HepG2 (cell line): ENCODE measurements around the gene EMP2. TPM values are rescaled to one million over a fixed set of nuclear protein-coding genes. Genes with fewer than 3 reads are reported as not detected.
A peak's percentile ranks its signal among the peaks of the same experiment; 100 is the strongest.

ENCODE experiments used
- ARNT2 ChIP-seq: sonication (generic); formaldehyde crosslinking; IDR thresholded peaks from 2 replicates; pipeline ENCODE4 v1.8.0; 2022; ENCODE audit warnings: mild to moderate bottlenecking, low read depth, missing genetic modification reagents, moderate library complexity
- CEBPB ChIP-seq: IDR thresholded peaks from 2 replicates; pipeline ENCODE4 v1.6.1; 2011; ENCODE audit warnings: low read depth, low read length, improper control_type of control experiment, borderline replicate concordance
- EP300 ChIP-seq, 3 experiments: sonication (generic) in 1 of 3; formaldehyde crosslinking in 1 of 3; IDR thresholded peaks; 2 replicates each; pipeline versions ENCODE4 v1.5.1 to v1.6.1; 2011 to 2020; ENCODE audit warnings: low read depth in 2 of 3, low read length in 2 of 3, borderline replicate concordance in 1 of 3, improper control_type of control experiment in 1 of 3, mild to moderate bottlenecking in 1 of 3, missing genetic modification reagents in 1 of 3, moderate library complexity in 1 of 3
- HMGA1 ChIP-seq: sonication (generic); formaldehyde crosslinking; conservative IDR thresholded peaks from 2 replicates; pipeline ENCODE4 v1.4.0; 2020; ENCODE audit warnings: missing genetic modification reagents
- HNRNPL ChIP-seq: fragments of 200-400 bp; formaldehyde crosslinking; IDR thresholded peaks from 2 replicates; pipeline ENCODE4 v1.6.1; 2017; ENCODE audit warnings: mild to moderate bottlenecking, low read depth, low read length
- HOXA3 ChIP-seq: sonication (generic); formaldehyde crosslinking; IDR thresholded peaks from 2 replicates; pipeline ENCODE4 v1.5.0; 2020; ENCODE audit warnings: missing genetic modification reagents
- IRF1 ChIP-seq: sonication (generic); formaldehyde crosslinking; IDR thresholded peaks from 2 replicates; pipeline ENCODE4 v1.4.0; 2020; ENCODE audit warnings: low read depth, mild to moderate bottlenecking, missing genetic modification reagents
- MXI1 ChIP-seq: IDR thresholded peaks from 3 replicates; pipeline ENCODE4 v1.6.1; 2012; ENCODE audit warnings: low read depth, low read length, inconsistent platforms, borderline replicate concordance
- MYNN ChIP-seq: sonication (generic); formaldehyde crosslinking; IDR thresholded peaks from 2 replicates; pipeline ENCODE4 v1.4.0; 2020; ENCODE audit warnings: mild to moderate bottlenecking, low read depth, missing genetic modification reagents
- PATZ1 ChIP-seq: sonication (generic); formaldehyde crosslinking; IDR thresholded peaks from 2 replicates; pipeline ENCODE4 v1.4.0; 2020; ENCODE audit warnings: missing genetic modification reagents
- PPARG ChIP-seq: conservative IDR thresholded peaks from 2 replicates; pipeline ENCODE4 v1.6.1; 2016; ENCODE audit warnings: missing biosample characterization, missing genetic modification reagents
- SIN3A ChIP-seq: IDR thresholded peaks from 2 replicates; pipeline ENCODE4 v1.6.1; 2011; ENCODE audit warnings: low read depth, mild to moderate bottlenecking, control low read depth, low read length, borderline replicate concordance
- SIN3B ChIP-seq: fragments of 150-350 bp; IDR thresholded peaks from 2 replicates; pipeline ENCODE4 v1.6.1; 2014; ENCODE audit warnings: low read length
- SMAD1 ChIP-seq: sonication (generic); formaldehyde crosslinking; IDR thresholded peaks from 2 replicates; pipeline ENCODE4 v1.4.0; 2020; ENCODE audit warnings: missing genetic modification reagents, low read depth, mild to moderate bottlenecking, borderline replicate concordance
- ZFP37 ChIP-seq: sonication (generic); formaldehyde crosslinking; IDR thresholded peaks from 2 replicates; pipeline ENCODE4 v1.4.0; 2020; ENCODE audit warnings: missing genetic modification reagents, borderline replicate concordance
- ZMYM4 ChIP-seq: sonication (generic); formaldehyde crosslinking; IDR thresholded peaks from 2 replicates; pipeline ENCODE4 v1.8.1; 2023; ENCODE audit warnings: mild to moderate bottlenecking, missing genetic modification reagents
- ZNF274 ChIP-seq: sonication (generic); formaldehyde crosslinking; IDR thresholded peaks from 2 replicates; pipeline ENCODE4 v1.5.1; 2020; ENCODE audit warnings: mild to moderate bottlenecking, missing genetic modification reagents
- ZNF772 ChIP-seq: sonication (generic); formaldehyde crosslinking; IDR thresholded peaks from 2 replicates; pipeline ENCODE4 v1.5.0; 2020; ENCODE audit warnings: mild to moderate bottlenecking, missing genetic modification reagents
- polyA plus RNA-seq, 8 experiments: library from polyadenylated mRNA; depleted of rRNA in 3 of 8; stranded (reverse) in 7 of 8; unstranded in 1 of 8; fragments of >200 nt; fragmentation: Illumina TruSeq in 4 of 8; extraction: Trizol in 4 of 8; gene quantifications; 2 replicates each; pipeline versions ENCODE4 v1.2.1 to v1.2.3, GENCODE V29; 2011 to 2016; ENCODE audit warnings: low read depth in 4 of 8, missing spikeins in 1 of 8, mixed read lengths in 1 of 8; ENCODE audit not compliant: insufficient read depth in 1 of 8
- total RNA-seq, 5 experiments: library from RNA; depleted of rRNA; stranded (reverse); fragments of >200 nt; fragmentation: Illumina TruSeq; extraction: Trizol; gene quantifications; 2 replicates each; pipeline ENCODE4 v1.2.3, GENCODE V29; 2016; ENCODE audit warnings: low read depth in 1 of 5

Gene EMP2
- total and polyA plus RNA-seq, 2 of the 13 experiments (the other 11 are each of a cell fraction or from before 2014, with no cell fraction given): 24.6 to 91.2 TPM

DNA sequence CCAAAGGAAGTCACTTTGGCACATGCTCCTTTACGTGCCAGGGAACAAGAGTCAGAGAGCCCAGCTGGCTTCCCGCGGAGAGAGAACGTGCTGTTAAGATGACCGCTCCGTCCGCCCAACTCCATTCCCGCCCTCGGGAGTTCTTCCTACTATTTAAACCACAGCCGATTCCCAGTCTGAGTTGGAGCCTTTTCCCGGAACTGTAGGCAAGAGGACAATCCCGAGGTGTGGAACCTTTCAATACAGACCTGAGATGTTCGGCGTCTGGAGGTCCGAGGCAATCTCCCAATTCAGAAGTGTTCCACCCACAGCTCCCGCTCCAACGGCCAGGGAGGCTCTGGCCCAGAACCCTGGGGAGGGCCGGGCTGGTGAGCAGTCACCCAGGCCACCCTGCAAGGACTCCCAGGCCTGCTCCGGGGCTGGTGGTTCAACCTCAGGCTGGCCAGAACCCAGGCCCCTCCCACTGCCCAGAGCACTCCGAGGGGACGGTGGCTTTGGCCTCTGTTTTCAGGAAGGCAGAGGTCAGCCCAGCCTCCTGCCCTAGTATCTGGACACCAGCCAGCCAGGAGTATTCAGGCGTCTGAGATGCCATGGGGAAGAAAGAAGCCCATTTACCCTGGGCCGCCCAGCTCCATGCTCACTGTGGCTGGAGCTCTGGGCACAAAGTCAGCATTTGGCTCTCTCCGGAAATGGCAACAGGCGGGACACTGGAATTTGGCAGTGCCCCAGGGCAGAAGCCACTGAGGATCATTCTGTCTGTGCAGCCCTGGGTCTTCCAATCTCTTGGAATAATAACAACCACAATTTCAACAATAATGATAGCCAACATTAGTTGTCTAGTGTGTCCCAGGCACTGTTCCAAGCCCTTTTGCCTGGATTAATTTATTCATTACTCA lies 21.4 kb downstream of the EMP2 start (continued):
- TF ChIP-seq ZFP37 (CRISPR knock-in tag) (no peak), HNRNPL (peak; percentile 74), SIN3B (no peak), IRF1 (CRISPR knock-in tag) (no peak), ZNF274 (CRISPR knock-in tag) (peak; percentile 67; the same call in 1 of the 2 replicates), SIN3A (no peak), MXI1 (no peak), CEBPB (no peak), HOXA3 (CRISPR knock-in tag) (no peak), SMAD1 (CRISPR knock-in tag) (no peak), PATZ1 (CRISPR knock-in tag) (peak; percentile 32; the same call in 1 of the 2 replicates), EP300 (IDR thresholded peaks at IDR 0.05; ENCODE audit: low read depth in 2 of 2, low read length in 2 of 2) (no peak), EP300 (CRISPR knock-in tag; IDR thresholded peaks at IDR 0.05; ENCODE audit: borderline replicate concordance) (no peak), MYNN (CRISPR knock-in tag) (no peak), PPARG (no peak), HMGA1 (CRISPR knock-in tag) (no peak), ZNF772 (CRISPR knock-in tag) (peak; percentile 42; the same call in 1 of the 2 replicates), ZMYM4 (CRISPR knock-in tag) (0 out of 2 replicates have a peak, but pooled peaks have one; percentile 23), ARNT2 (no peak)
